Thymus (tissue), 11 donors: Measurements from ENCODE around the gene ZFYVE28. TPM values are rescaled to one million over a fixed set of nuclear protein-coding genes. Genes with fewer than 3 reads are reported as not detected.

ENCODE experiments used
- DNase-seq, 9 donors: peaks; one replicate each; pipeline ENCODE4 v3.0.0-alpha.2; 2013; ENCODE audit warnings: low spot score in 9 of 9, low read depth in 6 of 9, missing footprints in 1 of 9
- H3K27ac ChIP-seq, 2 donors: one replicate each; pipeline ENCODE4 v1.5.1; 2013; ENCODE audit warnings: control low read depth in 1 of 2, low read depth in 1 of 2, low read length in 1 of 2, mild to moderate bottlenecking in 1 of 2, moderate library complexity in 1 of 2
- H3K27me3 ChIP-seq, 2 donors: one replicate each; pipeline ENCODE4 v1.5.1; 2013; ENCODE audit warnings: low read length in 1 of 2; ENCODE audit not compliant: control insufficient read depth in 2 of 2, insufficient read depth in 1 of 2
- H3K36me3 ChIP-seq, 2 donors: one replicate each; pipeline ENCODE4 v1.5.1; 2013; ENCODE audit warnings: low read length in 1 of 2, mild to moderate bottlenecking in 1 of 2, moderate library complexity in 1 of 2; ENCODE audit not compliant: control insufficient read depth in 2 of 2, insufficient read depth in 2 of 2
- H3K4me1 ChIP-seq, 2 donors: one replicate each; pipeline ENCODE4 v1.5.1; 2013; ENCODE audit warnings: low read length in 2 of 2; ENCODE audit not compliant: control insufficient read depth in 2 of 2, insufficient read depth in 2 of 2
- H3K4me3 ChIP-seq, 2 donors: one replicate each; pipeline ENCODE4 v1.5.1; 2013; ENCODE audit warnings: low read length in 2 of 2, control low read depth in 1 of 2, mild to moderate bottlenecking in 1 of 2
- H3K9me3 ChIP-seq, 2 donors: one replicate each; pipeline ENCODE4 v1.5.1; 2013; ENCODE audit warnings: low read length in 1 of 2, mild to moderate bottlenecking in 1 of 2; ENCODE audit not compliant: control insufficient read depth in 2 of 2, insufficient read depth in 1 of 2
- WGBS: extraction: QIAGEN DNeasy Blood & Tissue Kit; methylation state at CpG from one replicate; pipeline ENCODE4 v1.1.7; 2013; 5-methylcytosine and 5-hydroxymethylcytosine counted together
- polyA plus RNA-seq: library from polyadenylated mRNA; stranded (reverse); fragments of 200-250 nt; gene quantifications from one replicate; pipeline ENCODE4 v1.2.3, GENCODE V29; 2013
- total RNA-seq: library from RNA; stranded (reverse); fragments of 120-200 nt; gene quantifications from one replicate; pipeline ENCODE4 v1.2.4, GENCODE V29; 2013
- donor health status: healthy.

ZFYVE28 gene
- total and polyA plus RNA-seq, 2 donors, result 2.8 to 7.8 TPM

DNA sequence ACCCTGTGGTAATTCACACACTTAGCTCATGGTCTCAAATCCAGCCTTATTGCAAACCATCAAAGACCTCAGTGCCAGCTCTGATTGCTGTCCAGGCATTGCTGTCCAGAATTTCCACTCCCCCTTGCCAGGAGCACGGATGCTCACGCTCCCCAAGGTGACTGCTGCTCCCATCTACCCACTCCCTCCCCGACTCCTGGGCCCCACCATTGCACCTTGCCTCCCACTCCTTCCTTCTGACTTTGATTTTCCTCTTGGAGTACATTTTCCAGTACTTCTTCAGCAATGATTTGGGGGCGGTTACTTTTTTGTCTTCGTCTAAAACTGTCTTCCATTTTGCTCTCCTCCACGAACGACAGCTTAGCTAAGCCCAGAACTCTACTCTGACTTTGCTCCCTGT lies 11.5 kb downstream of the ZFYVE28 start:
- H3K4me1 ChIP-seq, result peaks cover 1% of the 10 kb centered on the region in 2 donors
- no peak overlapping the region for H3K27ac ChIP-seq
- no peak for DNase-seq
- no peak overlapping the region for H3K4me3 ChIP-seq
- no peaks in the 10 kb centered on the region for H3K36me3 ChIP-seq
- WGBS, result 89% methylated on average over 7 of the region's 7 CpGs
- peaks cover 18 to 66% of the 10 kb centered on the region in 2 donors for H3K27me3 ChIP-seq
- H3K9me3 ChIP-seq, result no peaks in the 10 kb centered on the region

DNA sequence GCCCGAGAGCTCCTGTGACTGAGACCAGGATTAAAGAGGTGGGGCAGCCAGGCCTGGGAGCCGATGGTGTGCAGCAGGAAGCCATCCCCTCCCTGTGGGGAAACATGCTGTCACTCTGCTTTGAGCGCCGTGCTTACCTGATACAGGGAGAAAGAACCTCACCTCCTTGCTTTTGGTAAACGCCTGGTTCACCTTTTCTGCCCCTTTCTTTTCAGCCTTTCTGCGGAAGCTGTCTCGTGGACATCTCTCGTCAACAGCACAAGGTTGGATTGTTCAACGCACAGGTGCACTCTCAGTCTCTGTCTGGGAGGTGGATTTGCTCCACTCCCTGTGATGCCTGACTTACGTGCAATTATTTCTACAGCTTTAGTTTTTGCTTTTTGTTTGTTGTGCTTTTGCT lies 12.0 kb downstream of the ZFYVE28 start:
- Histone ChIP-seq H3K27ac (no peak overlapping the region), H3K4me1 (peaks cover 0 to 4% of the 10 kb centered on the region in 2 donors), H3K27me3 (peaks cover 20 to 66% of the 10 kb centered on the region in 2 donors), H3K9me3 (no peaks in the 10 kb centered on the region), H3K4me3 (no peak overlapping the region), H3K36me3 (no peaks in the 10 kb centered on the region)
- no peak for DNase-seq
- 85% methylated on average over 10 of the region's 10 CpGs for WGBS

DNA sequence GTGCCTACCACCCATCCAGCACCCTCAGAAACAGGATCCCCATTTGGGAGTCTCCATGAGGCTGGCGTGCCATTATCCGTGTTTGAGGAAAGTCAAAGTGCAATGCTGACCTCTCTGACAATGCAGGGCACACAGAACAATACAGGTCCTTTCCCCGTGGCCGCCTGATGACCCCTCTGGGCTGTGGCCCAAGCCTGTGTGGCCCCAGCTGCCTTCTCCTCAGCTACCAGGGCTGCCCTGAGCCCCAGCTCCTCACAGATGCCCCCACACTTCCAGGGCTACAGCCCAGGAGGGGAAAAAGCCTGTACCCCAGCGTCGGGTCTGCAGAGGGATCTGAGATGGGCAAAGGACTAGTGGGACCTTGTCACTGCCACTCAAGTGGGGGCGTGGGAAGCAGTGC lies 15.5 kb downstream of the ZFYVE28 start:
- no peaks in the 10 kb centered on the region for H3K9me3 ChIP-seq
- H3K4me3 ChIP-seq, result no peak overlapping the region
- peaks cover 29 to 76% of the 10 kb centered on the region in 2 donors for H3K27me3 ChIP-seq
- H3K36me3 ChIP-seq, result no peaks in the 10 kb centered on the region
- H3K4me1 ChIP-seq, result peaks cover 0 to 4% of the 10 kb centered on the region in 2 donors
- WGBS, result 76% methylated on average over 7 of the region's 7 CpGs
- DNase-seq, result no peak
- H3K27ac ChIP-seq, result no peak overlapping the region

DNA sequence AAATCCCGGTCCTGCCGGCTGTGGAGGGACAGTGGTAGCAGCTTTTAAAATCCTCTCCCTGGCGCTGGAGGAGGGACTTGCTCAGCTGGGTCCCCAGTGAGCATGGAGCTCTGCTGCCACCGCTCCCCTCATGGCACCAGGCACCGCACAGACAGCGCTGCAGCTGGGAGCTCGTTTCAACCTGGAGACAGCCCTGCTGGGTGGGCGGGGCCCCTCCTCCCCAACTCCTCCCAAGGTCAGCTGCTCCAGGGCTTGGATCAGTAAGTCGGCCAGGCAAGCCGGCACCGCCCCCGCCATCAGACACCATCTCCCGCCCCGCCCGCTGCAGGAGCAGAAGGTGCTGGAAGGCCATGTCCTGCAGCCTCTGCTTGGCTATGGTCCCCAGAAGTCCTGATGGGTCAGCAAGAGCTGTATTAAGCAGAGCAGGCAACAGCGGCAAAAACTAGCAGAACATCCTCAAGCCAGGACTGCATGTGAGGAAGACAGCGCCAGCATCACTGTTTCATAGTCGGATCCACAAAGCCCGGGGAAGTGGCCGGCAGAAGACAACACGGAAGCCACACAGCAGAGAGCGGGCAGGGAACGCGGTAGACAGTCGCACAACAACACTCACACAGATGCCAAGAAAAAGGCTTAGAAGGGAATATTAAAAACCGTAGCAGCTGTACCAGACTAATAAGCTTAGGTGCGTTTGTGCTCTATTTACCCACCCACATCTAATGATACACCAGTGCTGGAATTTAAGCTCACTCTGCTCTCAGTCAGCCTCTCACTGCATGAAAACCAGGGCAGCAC lies 16.2 kb downstream of the ZFYVE28 start:
- H3K27ac ChIP-seq, result no peak overlapping the region
- no peak for DNase-seq
- H3K4me3 ChIP-seq, result no peak overlapping the region

DNA sequence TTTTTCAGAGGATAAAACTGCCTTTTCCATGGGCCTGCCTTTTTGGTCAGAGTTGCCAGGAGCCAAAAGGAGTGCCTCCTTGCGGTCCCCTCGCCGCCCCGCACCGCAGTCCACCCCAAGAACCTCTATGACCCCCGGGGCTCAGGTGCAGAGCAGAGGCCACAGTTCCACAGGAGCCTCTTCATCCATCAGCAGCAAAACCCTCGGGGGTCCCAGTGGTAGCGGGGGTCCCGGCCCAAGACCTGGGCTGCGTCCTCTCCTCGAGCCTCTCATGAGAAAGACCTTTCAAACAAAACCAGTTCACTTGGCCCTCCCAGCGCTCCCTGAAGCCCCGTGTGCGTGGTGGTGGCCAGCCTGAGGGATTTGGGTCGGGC lies 16.8 kb downstream of the ZFYVE28 start:
- Histone ChIP-seq H3K4me1 (peaks cover 0 to 4% of the 10 kb centered on the region in 2 donors), H3K27ac (no peak overlapping the region), H3K4me3 (no peak overlapping the region), H3K36me3 (no peaks in the 10 kb centered on the region), H3K27me3 (peaks cover 29 to 74% of the 10 kb centered on the region in 2 donors), H3K9me3 (no peaks in the 10 kb centered on the region)
- 52% methylated on average over 15 of the region's 15 CpGs for WGBS
- no peak for DNase-seq

More for the DNA sequence above, 16.2 kb downstream of the ZFYVE28 start:
- 8% methylated on average over 27 of the region's 27 CpGs for WGBS
- Histone ChIP-seq H3K36me3 (no peaks in the 10 kb centered on the region), H3K9me3 (no peaks in the 10 kb centered on the region), H3K4me1 (peaks cover 0 to 4% of the 10 kb centered on the region in 2 donors), H3K27me3 (peaks cover 29 to 73% of the 10 kb centered on the region in 2 donors)

DNA sequence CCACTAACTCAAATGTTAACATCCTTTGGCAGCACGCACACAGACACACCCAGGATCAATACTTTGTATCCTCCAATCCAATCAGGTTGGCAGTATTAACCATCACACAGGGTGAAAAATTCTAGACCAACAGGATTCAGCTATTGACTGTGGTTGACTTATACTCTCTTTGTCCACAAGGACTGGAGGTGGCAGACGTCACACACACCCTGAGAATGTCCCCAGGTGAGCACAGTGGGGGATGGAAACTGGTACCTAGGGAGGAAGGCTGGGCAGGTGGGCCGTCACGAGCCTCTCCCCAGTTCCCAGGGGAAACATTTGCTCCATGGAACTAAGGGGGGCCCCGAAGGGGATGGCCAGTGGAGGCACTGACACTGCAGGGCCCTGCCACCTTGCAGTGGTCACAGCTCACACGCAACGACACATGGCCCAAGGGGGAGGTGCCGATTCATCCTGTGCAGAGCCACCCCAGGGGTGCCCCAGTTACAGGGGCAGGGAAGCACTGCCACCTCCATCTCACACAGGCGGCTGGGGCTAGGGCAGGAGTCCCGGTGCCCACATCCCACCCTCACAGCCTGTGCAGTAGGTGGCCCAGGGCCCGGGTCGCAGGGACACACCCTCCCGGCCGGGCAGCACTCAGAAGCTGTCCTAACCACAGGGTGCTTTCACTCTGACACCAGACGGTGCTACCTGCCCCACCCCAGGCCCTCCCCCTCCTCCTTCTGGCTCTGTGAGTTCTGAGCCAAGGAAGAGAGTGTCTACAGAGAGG lies 17.4 kb downstream of the ZFYVE28 start:
- no peak for DNase-seq
- no peak overlapping the region for H3K27ac ChIP-seq
- no peaks in the 10 kb centered on the region for H3K9me3 ChIP-seq
- WGBS, result 88% methylated on average over 15 of the region's 15 CpGs
- H3K4me3 ChIP-seq, result no peak overlapping the region
- peaks cover 0 to 4% of the 10 kb centered on the region in 2 donors for H3K4me1 ChIP-seq
- no peaks in the 10 kb centered on the region for H3K36me3 ChIP-seq
- peaks cover 29 to 73% of the 10 kb centered on the region in 2 donors for H3K27me3 ChIP-seq

DNA sequence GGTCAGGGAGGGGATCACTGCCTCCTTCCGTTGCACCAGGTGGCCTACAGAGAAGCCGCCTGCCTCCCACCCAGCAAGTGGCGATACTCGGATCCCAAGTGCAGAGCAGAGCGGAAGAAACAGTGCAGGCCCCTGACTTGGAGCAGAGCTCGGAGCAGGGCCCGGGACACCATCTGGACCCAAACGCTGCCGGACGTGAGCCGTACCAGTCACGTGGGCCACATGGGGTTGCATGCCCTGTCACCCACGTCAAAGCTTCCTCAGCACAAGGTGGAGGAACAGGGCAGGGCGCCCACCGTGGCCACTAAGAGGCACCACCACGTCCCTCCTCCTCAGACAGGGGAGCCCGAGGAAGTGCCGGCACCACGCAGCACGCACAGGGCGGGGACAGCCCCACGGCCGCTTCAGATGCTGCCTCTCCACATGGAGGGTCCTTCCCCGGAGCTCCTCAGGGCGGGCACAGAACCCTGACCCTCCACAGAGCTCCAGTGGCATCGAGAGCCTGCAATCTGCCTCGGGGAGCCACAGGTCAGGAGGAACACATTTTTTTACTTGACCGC lies 18.7 kb downstream of the ZFYVE28 start:
- Histone ChIP-seq H3K9me3 (no peaks in the 10 kb centered on the region), H3K27ac (no peak overlapping the region), H3K4me1 (peaks cover 0 to 4% of the 10 kb centered on the region in 2 donors), H3K36me3 (no peaks in the 10 kb centered on the region), H3K4me3 (no peak overlapping the region), H3K27me3 (peaks cover 32 to 79% of the 10 kb centered on the region in 2 donors)
- 82% methylated on average over 28 of the region's 28 CpGs for WGBS
- no peak for DNase-seq

DNA sequence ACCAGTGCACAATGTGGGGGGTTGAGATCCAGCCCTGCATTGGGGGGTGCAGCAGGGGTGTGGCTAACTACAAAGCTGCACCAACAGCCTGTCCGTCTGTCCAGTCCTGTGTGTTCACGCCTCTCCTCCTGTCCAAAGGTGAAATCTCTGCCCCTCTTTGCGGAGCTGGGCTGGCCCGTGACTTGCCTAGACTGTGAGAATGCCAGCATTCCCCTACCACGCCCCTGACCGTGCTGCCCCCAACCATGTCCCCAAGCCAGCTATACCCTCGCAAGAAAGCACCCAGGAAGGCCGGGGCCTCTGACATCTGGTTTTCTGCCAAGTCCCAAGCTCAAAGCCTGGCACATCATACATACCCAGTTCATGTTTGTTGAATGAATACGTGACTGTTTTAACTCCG lies 19.2 kb downstream of the ZFYVE28 start:
- no peaks in the 10 kb centered on the region for H3K9me3 ChIP-seq
- H3K4me3 ChIP-seq, result no peak overlapping the region
- peaks cover 0 to 4% of the 10 kb centered on the region in 2 donors for H3K4me1 ChIP-seq
- no peak overlapping the region for H3K27ac ChIP-seq
- no peaks in the 10 kb centered on the region for H3K36me3 ChIP-seq
- H3K27me3 ChIP-seq, result peaks cover 34 to 81% of the 10 kb centered on the region in 2 donors
- 94% methylated on average over 10 of the region's 10 CpGs for WGBS
- DNase-seq, result no peak
